Measurements from ENCODE around the gene SYP.

GRCh38 chrX:49242545-49243066 lies 42.6 kb upstream of the SYP start:
- TF ChIP-seq, protein P1, sequence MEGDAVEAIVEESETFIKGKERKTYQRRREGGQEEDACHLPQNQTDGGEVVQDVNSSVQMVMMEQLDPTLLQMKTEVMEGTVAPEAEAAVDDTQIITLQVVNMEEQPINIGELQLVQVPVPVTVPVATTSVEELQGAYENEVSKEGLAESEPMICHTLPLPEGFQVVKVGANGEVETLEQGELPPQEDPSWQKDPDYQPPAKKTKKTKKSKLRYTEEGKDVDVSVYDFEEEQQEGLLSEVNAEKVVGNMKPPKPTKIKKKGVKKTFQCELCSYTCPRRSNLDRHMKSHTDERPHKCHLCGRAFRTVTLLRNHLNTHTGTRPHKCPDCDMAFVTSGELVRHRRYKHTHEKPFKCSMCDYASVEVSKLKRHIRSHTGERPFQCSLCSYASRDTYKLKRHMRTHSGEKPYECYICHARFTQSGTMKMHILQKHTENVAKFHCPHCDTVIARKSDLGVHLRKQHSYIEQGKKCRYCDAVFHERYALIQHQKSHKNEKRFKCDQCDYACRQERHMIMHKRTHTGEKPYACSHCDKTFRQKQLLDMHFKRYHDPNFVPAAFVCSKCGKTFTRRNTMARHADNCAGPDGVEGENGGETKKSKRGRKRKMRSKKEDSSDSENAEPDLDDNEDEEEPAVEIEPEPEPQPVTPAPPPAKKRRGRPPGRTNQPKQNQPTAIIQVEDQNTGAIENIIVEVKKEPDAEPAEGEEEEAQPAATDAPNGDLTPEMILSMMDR (IDR thresholded peaks at IDR 0.05; ENCODE audit: extremely low read depth in 1 of 2, insufficient read depth in 1 of 2, low read depth in 1 of 2, low read length in 2 of 2), result no peak
- no peak for TF ChIP-seq POLR2A (IDR thresholded peaks at IDR 0.05; ENCODE audit: low read depth, low read length)
- no peak for TF ChIP-seq POLR2AphosphoS5 (IDR thresholded peaks at IDR 0.05; ENCODE audit: insufficient read depth, low read depth, low read length)
- no peak for TF ChIP-seq EZH2 (IDR thresholded peaks at IDR 0.05; ENCODE audit: borderline replicate concordance, low read depth, low read length, severe bottlenecking)
